PC-3 (cell line): ENCODE results near the gene ABCC8. TPM values are rescaled to one million over a fixed set of nuclear protein-coding genes. Genes with fewer than 3 reads are reported as not detected.

ENCODE experiments used
- ATAC-seq: fragments of 200-7000 bp; cut with Tn5 transposase; 2 replicates; pipeline ENCODE4 v1.9.1; 2020; ENCODE audit warnings: mild to moderate bottlenecking, moderate library complexity
- BruUV-seq: library from RNA; stranded (reverse); fragments of 400-500 nt; replicated peaks from 2 replicates; lab custom pipeline; 2021; lab: Mats Ljungman, UMichigan
- CTCF ChIA-PET: fragments of 300-600 bp; sonication (Branson Sonifier 250); formaldehyde crosslinking; loops from one replicate; lab custom pipeline; 2022; ENCODE audit warnings: antibody characterized with exemption; lab: Charles Lee
- POLR2A ChIA-PET: fragments of 300-600 bp; sonication (Branson Sonifier 250); formaldehyde crosslinking; loops from one replicate; lab custom pipeline; 2022; ENCODE audit warnings: antibody characterized with exemption; ENCODE audit not compliant: unreplicated experiment; lab: Charles Lee
- DNase-seq: peaks from one replicate; pipeline ENCODE4 v3.0.0-alpha.2; 2015
- H2AFZ ChIP-seq: fragments of 300-600 bp; sonication (generic); 2 replicates; pipeline ENCODE4 v1.6.0; 2016; ENCODE audit warnings: antibody characterized with exemption, low read length
- H3F3A ChIP-seq: fragments of 300-600 bp; sonication (generic); one replicate; pipeline ENCODE4 v1.6.0; 2017; ENCODE audit warnings: antibody characterized with exemption, low read length, control low read depth, mild to moderate bottlenecking; ENCODE audit not compliant: unreplicated experiment
- H3K27ac ChIP-seq: fragments of 300-600 bp; sonication (generic); 2 replicates; pipeline ENCODE4 v1.5.1; 2016; ENCODE audit warnings: mild to moderate bottlenecking, low read length
- H3K27me3 ChIP-seq: fragments of 300-600 bp; sonication (generic); 2 replicates; pipeline ENCODE4 v1.6.1; 2016; ENCODE audit warnings: low read length, mixed read lengths
- H3K36me3 ChIP-seq: fragments of 300-600 bp; sonication (generic); 2 replicates; pipeline ENCODE4 v1.6.1; 2016; ENCODE audit warnings: low read depth, mixed run types, low read length, mixed read lengths
- H3K4me1 ChIP-seq: fragments of 300-600 bp; sonication (generic); 2 replicates; pipeline ENCODE4 v1.5.1; 2016; ENCODE audit warnings: low read length; ENCODE audit not compliant: insufficient read depth
- H3K4me2 ChIP-seq: fragments of 300-600 bp; sonication (generic); 2 replicates; pipeline ENCODE4 v1.6.0; 2016; ENCODE audit warnings: low read length
- H3K4me3 ChIP-seq: fragments of 300-600 bp; sonication (generic); 2 replicates; pipeline ENCODE4 v1.5.1; 2016; ENCODE audit warnings: mild to moderate bottlenecking, low read length, mixed read lengths
- H3K79me2 ChIP-seq: fragments of 300-600 bp; sonication (generic); 2 replicates; pipeline ENCODE4 v1.6.1; 2017; ENCODE audit warnings: low read length, mixed read lengths
- H3K9ac ChIP-seq: fragments of 300-600 bp; sonication (generic); 2 replicates; pipeline ENCODE4 v1.6.0; 2016; ENCODE audit warnings: mild to moderate bottlenecking, low read length
- H3K9me2 ChIP-seq: fragments of 300-600 bp; sonication (generic); replicated peaks from 2 replicates; pipeline ENCODE4 v1.6.1; 2016; ENCODE audit warnings: mixed run types, low read length, mixed read lengths
- H3K9me3 ChIP-seq: fragments of 300-600 bp; sonication (generic); 2 replicates; pipeline ENCODE4 v1.6.1; 2016; ENCODE audit warnings: low read length, mixed read lengths
- H4K20me1 ChIP-seq: fragments of 300-600 bp; sonication (generic); 2 replicates; pipeline ENCODE4 v1.6.1; 2016; ENCODE audit warnings: low read length, mixed read lengths
- EZH2 ChIP-seq: fragments of 300-600 bp; sonication (generic); IDR thresholded peaks from one replicate; pipeline ENCODE4 v1.6.1; 2017; ENCODE audit warnings: antibody characterized with exemption, mild to moderate bottlenecking, low read length; ENCODE audit not compliant: unreplicated experiment
- EZH2phosphoT487 ChIP-seq: fragments of 300-600 bp; sonication (generic); IDR thresholded peaks from 2 replicates; pipeline ENCODE4 v1.6.1; 2018; ENCODE audit warnings: mild to moderate bottlenecking, antibody characterized with exemption, low read length, borderline replicate concordance
- intact Hi-C: fragments of 100-400 bp; cut with micrococcal nuclease; formaldehyde crosslinking; loops from 2 replicates; pipeline ENCODE4 v1.9.0; 2023
- total RNA-seq: library from RNA; depleted of rRNA; stranded (reverse); fragments of >200 nt; gene quantifications from 2 replicates; pipeline ENCODE4 v1.2.3, GENCODE V29; 2014
- TF ChIP-seq, protein P1 (sequence below): fragments of 300-600 bp; sonication (generic); conservative IDR thresholded peaks from 2 replicates; pipeline ENCODE4 v1.5.1; 2017; ENCODE audit warnings: antibody characterized with exemption, low read depth, mild to moderate bottlenecking, low read length

The ABCC8 gene
- total RNA-seq, 1 experiment from 2014 or later, result not detected

DNA sequence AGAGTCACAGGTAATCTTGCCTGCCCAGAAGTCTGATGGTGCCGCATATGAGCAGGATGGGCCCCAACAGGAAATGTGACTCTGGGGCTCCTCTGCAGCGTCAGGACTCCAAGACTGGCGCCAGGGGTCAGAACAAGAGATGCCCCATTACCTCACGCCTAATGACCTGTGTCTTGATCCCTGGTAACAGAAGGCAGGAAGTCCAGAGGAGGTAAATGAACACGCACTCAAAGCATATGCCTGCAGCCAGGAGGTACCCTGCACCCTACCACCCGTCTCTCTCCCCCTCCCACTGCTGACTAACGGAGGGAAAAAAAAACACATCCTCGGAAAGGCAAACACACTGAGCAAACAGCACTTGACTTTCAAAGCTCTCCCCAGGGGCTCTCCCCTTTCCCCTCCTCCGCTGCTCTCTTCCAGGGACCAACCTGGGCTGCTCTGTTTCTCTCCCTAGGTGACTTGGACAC is 37.3 kb downstream of the ABCC8 start:
- H2AFZ ChIP-seq, result no peak overlapping the region
- no peaks in the 10 kb centered on the region for H3K36me3 ChIP-seq
- ChIA-PET CTCF (no interaction called here), POLR2A (no interaction called here)
- H3F3A ChIP-seq, result no peaks in the 10 kb centered on the region
- BruUV-seq, result no TSS peak
- H3K27ac ChIP-seq, result no peak overlapping the region
- DNase-seq (peak; percentile 40), ATAC-seq (peak; percentile 83)
- intact Hi-C loops, result no loop called here
- TF ChIP-seq EZH2phosphoT487, result no peak
- TF ChIP-seq EZH2, result no peak
- TF ChIP-seq, protein P1, sequence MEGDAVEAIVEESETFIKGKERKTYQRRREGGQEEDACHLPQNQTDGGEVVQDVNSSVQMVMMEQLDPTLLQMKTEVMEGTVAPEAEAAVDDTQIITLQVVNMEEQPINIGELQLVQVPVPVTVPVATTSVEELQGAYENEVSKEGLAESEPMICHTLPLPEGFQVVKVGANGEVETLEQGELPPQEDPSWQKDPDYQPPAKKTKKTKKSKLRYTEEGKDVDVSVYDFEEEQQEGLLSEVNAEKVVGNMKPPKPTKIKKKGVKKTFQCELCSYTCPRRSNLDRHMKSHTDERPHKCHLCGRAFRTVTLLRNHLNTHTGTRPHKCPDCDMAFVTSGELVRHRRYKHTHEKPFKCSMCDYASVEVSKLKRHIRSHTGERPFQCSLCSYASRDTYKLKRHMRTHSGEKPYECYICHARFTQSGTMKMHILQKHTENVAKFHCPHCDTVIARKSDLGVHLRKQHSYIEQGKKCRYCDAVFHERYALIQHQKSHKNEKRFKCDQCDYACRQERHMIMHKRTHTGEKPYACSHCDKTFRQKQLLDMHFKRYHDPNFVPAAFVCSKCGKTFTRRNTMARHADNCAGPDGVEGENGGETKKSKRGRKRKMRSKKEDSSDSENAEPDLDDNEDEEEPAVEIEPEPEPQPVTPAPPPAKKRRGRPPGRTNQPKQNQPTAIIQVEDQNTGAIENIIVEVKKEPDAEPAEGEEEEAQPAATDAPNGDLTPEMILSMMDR, result no peak
- H3K79me2 ChIP-seq, result no peaks in the 10 kb centered on the region
- no peaks in the 10 kb centered on the region for H4K20me1 ChIP-seq
- peak overlapping the region; percentile 14; the same call in 1 of the 2 replicates for H3K4me2 ChIP-seq
- peaks cover 3% of the 10 kb centered on the region for H3K4me1 ChIP-seq
- no peaks in the 10 kb centered on the region for H3K9me3 ChIP-seq
- H3K9ac ChIP-seq, result no peak overlapping the region
- H3K4me3 ChIP-seq, result no peak overlapping the region
- peaks cover 28% of the 10 kb centered on the region for H3K27me3 ChIP-seq
- no peaks in the 10 kb centered on the region for H3K9me2 ChIP-seq

DNA sequence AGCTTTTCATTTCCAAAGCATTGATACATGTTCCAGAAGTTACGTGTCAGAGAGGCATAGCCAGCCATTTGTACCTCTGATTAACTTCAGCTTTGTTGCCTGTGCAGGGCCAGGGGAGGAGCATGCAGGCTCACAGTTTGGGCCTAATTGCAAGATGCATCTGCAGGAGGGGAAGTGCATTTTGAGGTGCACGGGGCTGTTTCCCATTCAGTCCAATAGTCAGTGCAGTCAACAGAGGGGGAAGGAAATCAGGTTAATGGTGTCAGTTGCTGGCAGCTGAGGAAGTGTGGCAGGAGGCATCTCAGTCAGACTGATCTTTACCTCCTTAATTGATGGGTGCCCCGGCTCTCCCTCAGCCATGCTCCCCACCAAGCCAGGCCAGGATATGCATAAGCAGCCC is 39.3 kb downstream of the ABCC8 start:
- Histone ChIP-seq H3F3A (no peaks in the 10 kb centered on the region), H3K4me2 (no peak overlapping the region), H3K4me1 (peaks cover 3% of the 10 kb centered on the region), H3K4me3 (no peak overlapping the region), H3K27me3 (peaks cover 16% of the 10 kb centered on the region; the same call in 1 of the 2 replicates), H4K20me1 (no peaks in the 10 kb centered on the region), H3K9me3 (no peaks in the 10 kb centered on the region), H3K36me3 (no peaks in the 10 kb centered on the region), H3K27ac (no peak overlapping the region), H3K9me2 (no peaks in the 10 kb centered on the region), H2AFZ (no peak overlapping the region), H3K9ac (no peak overlapping the region), H3K79me2 (no peaks in the 10 kb centered on the region)
- BruUV-seq, result no TSS peak
- DNase-seq (no peak), ATAC-seq (no peak)
- ChIA-PET POLR2A (no interaction called here), CTCF (no interaction called here)
- intact Hi-C loops, result no loop called here
- TF ChIP-seq, protein P1, result no peak

DNA sequence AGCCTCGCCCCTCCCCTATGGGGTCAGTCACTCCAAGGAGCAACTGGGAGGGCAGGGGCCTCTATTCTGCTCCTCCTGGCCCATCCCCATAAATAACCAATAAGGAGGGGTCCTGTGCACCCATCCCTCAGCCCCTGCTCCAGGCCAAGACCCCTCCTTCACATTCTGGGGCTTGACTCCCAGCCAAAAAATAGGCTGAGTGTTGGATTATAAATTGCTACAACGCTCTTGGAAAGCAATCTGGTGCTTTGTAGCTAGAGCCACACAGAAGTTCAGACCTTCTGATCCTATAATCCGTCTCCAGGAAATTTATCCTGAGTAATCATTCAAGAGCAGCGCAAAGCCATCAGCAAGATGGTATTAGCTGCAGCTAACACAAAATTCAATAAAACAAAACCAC is 42.5 kb downstream of the ABCC8 start:
- intact Hi-C loops, result no loop called here

More for the DNA sequence above, 42.5 kb downstream of the ABCC8 start:
- no peaks in the 10 kb centered on the region for H3K79me2 ChIP-seq
- no peak for TF ChIP-seq EZH2phosphoT487
- TF ChIP-seq, protein P1, result no peak
- no peak for TF ChIP-seq EZH2
- no peaks in the 10 kb centered on the region for H3K9me2 ChIP-seq
- no peak for DNase-seq
- no peak overlapping the region for H3K27ac ChIP-seq
- no peaks in the 10 kb centered on the region for H3K36me3 ChIP-seq
- no peak overlapping the region for H3K9ac ChIP-seq
- no peaks in the 10 kb centered on the region for H4K20me1 ChIP-seq
- ATAC-seq, result no peak
- H3K4me1 ChIP-seq, result no peaks in the 10 kb centered on the region
- H3K4me2 ChIP-seq, result no peak overlapping the region
- no TSS peak for BruUV-seq
- ChIA-PET CTCF (no interaction called here), POLR2A (no interaction called here)
- H3K27me3 ChIP-seq, result peaks cover 12% of the 10 kb centered on the region
- H2AFZ ChIP-seq, result no peak overlapping the region
- H3F3A ChIP-seq, result no peaks in the 10 kb centered on the region
- no peaks in the 10 kb centered on the region for H3K9me3 ChIP-seq
- H3K4me3 ChIP-seq, result no peak overlapping the region
